HepG2 (cell line): ENCODE measurements around the gene GATA5. TPM values are rescaled to one million over a fixed set of nuclear protein-coding genes. Genes with fewer than 3 reads are reported as not detected.

Experiments used
- ATAC-seq: fragments of 200-7000 bp; cut with Tn5 transposase; 3 replicates; pipeline ENCODE4 v1.9.1; 2020; ENCODE audit warnings: mild to moderate bottlenecking, moderate library complexity
- BruUV-seq: library from RNA; stranded (reverse); fragments of 400-500 nt; replicated peaks from 2 replicates; lab custom pipeline; 2021; lab: Mats Ljungman, UMichigan
- CTCF ChIA-PET: fragments of 300-600 bp; formaldehyde crosslinking; extraction: SDS; loops from one replicate; lab custom pipeline; 2021; ENCODE audit warnings: low total read pairs, inconsistent platforms, low intra/inter-chr PET ratio; lab: Yijun Ruan, JAX
- POLR2A ChIA-PET: fragments of 350-600 bp; sonication (Branson Sonifier 250); formaldehyde crosslinking; loops from one replicate; lab custom pipeline; 2020; ENCODE audit warnings: antibody characterized with exemption, inconsistent platforms; lab: Yijun Ruan, JAX
- DNase-seq: peaks from one replicate; pipeline ENCODE4 v3.0.0-alpha.2; 2015; ENCODE audit warnings: low spot score
- FAIRE-seq: peaks from 3 replicates; lab custom pipeline; 2011; peaks lifted over from hg19 to GRCh38; lab: Jason Lieb, UNC
- H2AFZ ChIP-seq: one replicate; pipeline ENCODE4 v1.6.1; 2011; ENCODE audit warnings: low read length, inconsistent platforms
- H3K27ac ChIP-seq: fragments of 300-600 bp; 3 replicates; pipeline ENCODE4 v1.8.0; 2011; ENCODE audit warnings: mixed run types, mild to moderate bottlenecking, mixed read lengths, low read length, inconsistent platforms; ENCODE audit not compliant: insufficient read depth; ENCODE audit errors: extremely low read length
- H3K27me3 ChIP-seq, 2 experiments: fragments of 200-600 bp in 1 of 2; 2 replicates in 1 of 2; 3 replicates in 1 of 2; pipeline versions ENCODE4 v1.6.0 to v1.8.0; 2011; ENCODE audit warnings: low read length in 2 of 2, mild to moderate bottlenecking in 2 of 2, moderate library complexity in 2 of 2, inconsistent platforms in 1 of 2; ENCODE audit not compliant: insufficient read depth in 2 of 2, control insufficient read depth in 1 of 2
- H3K36me3 ChIP-seq, 2 experiments: fragments of 200-600 bp in 1 of 2; replicated peaks in 1 of 2; 2 replicates in 1 of 2; 3 replicates in 1 of 2; pipeline versions ENCODE4 v1.5.1 to v1.8.0; 2011; ENCODE audit warnings: low read length in 2 of 2, inconsistent platforms in 1 of 2; ENCODE audit not compliant: insufficient read depth in 2 of 2, control insufficient read depth in 1 of 2
- H3K4me1 ChIP-seq: 2 replicates; pipeline ENCODE4 v1.5.1; 2012; ENCODE audit warnings: low read length, inconsistent platforms; ENCODE audit not compliant: insufficient read depth
- H3K4me2 ChIP-seq: 2 replicates; pipeline ENCODE4 v1.6.0; 2011; ENCODE audit warnings: low read depth, low read length, inconsistent platforms
- H3K4me3 ChIP-seq, 3 experiments: fragments of 200-600 bp in 1 of 3; sonication (generic), shearing (Covaris generic) in 1 of 3; replicated peaks in 1 of 3; 2 replicates each; pipeline ENCODE4 v1.5.1; 2011 to 2016; ENCODE audit warnings: low read length in 3 of 3, inconsistent platforms in 2 of 3, low read depth in 2 of 3, mild to moderate bottlenecking in 2 of 3, control low read depth in 1 of 3, mixed read lengths in 1 of 3; ENCODE audit not compliant: insufficient read depth in 1 of 3
- H3K79me2 ChIP-seq: one replicate; pipeline ENCODE4 v1.6.1; 2011; ENCODE audit warnings: low read length, inconsistent platforms; ENCODE audit not compliant: insufficient read depth
- H3K9ac ChIP-seq: 2 replicates; pipeline ENCODE4 v1.6.0; 2011; ENCODE audit warnings: mild to moderate bottlenecking, low read depth, low read length, inconsistent platforms; ENCODE audit not compliant: insufficient read depth
- H3K9me3 ChIP-seq: 2 replicates; pipeline ENCODE4 v1.5.1; 2012; ENCODE audit warnings: mild to moderate bottlenecking, low read length
- H4K20me1 ChIP-seq: 2 replicates; pipeline ENCODE4 v1.6.0; 2011; ENCODE audit warnings: inconsistent platforms, mild to moderate bottlenecking, low read length, moderate library complexity; ENCODE audit not compliant: insufficient read depth
- ATF5 ChIP-seq: sonication (generic); formaldehyde crosslinking; IDR thresholded peaks from 2 replicates; pipeline ENCODE4 v1.4.0; 2020; ENCODE audit warnings: mild to moderate bottlenecking, low read depth, missing genetic modification reagents
- CBX2 ChIP-seq, 2 experiments: fragments of 200-600 bp in 1 of 2; sonication (generic); formaldehyde crosslinking in 1 of 2; IDR thresholded peaks; 2 replicates each; pipeline versions ENCODE4 v1.7.0 to v1.8.1; 2018 to 2022; ENCODE audit warnings: low read depth in 2 of 2, low read length in 1 of 2, mild to moderate bottlenecking in 1 of 2, missing genetic modification reagents in 1 of 2
- KLF12 ChIP-seq: sonication (generic); formaldehyde crosslinking; IDR thresholded peaks from 2 replicates; pipeline ENCODE4 v1.4.0; 2020; ENCODE audit warnings: missing genetic modification reagents, borderline replicate concordance
- NFYB ChIP-seq: sonication (generic); formaldehyde crosslinking; IDR thresholded peaks from 2 replicates; pipeline ENCODE4 v1.4.0; 2020; ENCODE audit warnings: missing genetic modification reagents
- THAP7 ChIP-seq: sonication (generic); formaldehyde crosslinking; IDR thresholded peaks from 2 replicates; pipeline ENCODE4 v1.8.1; 2023; ENCODE audit warnings: mild to moderate bottlenecking, missing genetic modification reagents
- WGBS: methylation state at CpG from one replicate; pipeline ENCODE4 v1.1.6; 2017; ENCODE audit warnings: low lambda C conversion rate; 5-methylcytosine and 5-hydroxymethylcytosine counted together
- in situ Hi-C: cut with HindIII; loops from 2 replicates; pipeline ENCODE4 v1.10.0; 2017; ENCODE audit warnings: low pct_unique_long_range_greater_than_20kb; ENCODE audit not compliant: extremely low pct_ligation_motif_present
- intact Hi-C: fragments of 100-400 bp; cut with micrococcal nuclease; formaldehyde crosslinking; loops from one replicate; pipeline ENCODE4 v1.10.0; 2022; ENCODE audit not compliant: unreplicated experiment
- polyA plus RNA-seq, 8 experiments: library from polyadenylated mRNA; depleted of rRNA in 3 of 8; stranded (reverse) in 7 of 8; unstranded in 1 of 8; fragments of >200 nt; fragmentation: Illumina TruSeq in 4 of 8; extraction: Trizol in 4 of 8; gene quantifications; 2 replicates each; pipeline versions ENCODE4 v1.2.1 to v1.2.3, GENCODE V29; 2011 to 2016; ENCODE audit warnings: low read depth in 4 of 8, missing spikeins in 1 of 8, mixed read lengths in 1 of 8; ENCODE audit not compliant: insufficient read depth in 1 of 8
- total RNA-seq, 5 experiments: library from RNA; depleted of rRNA; stranded (reverse); fragments of >200 nt; fragmentation: Illumina TruSeq; extraction: Trizol; gene quantifications; 2 replicates each; pipeline ENCODE4 v1.2.3, GENCODE V29; 2016; ENCODE audit warnings: low read depth in 1 of 5

GATA5 gene
- total and polyA plus RNA-seq, 2 of the 13 experiments (the other 11 are each of a cell fraction or from before 2014, with no cell fraction given) = 0.12 to 0.20 TPM

- TF ChIP-seq THAP7 (CRISPR knock-in tag) = no peak
- no peak for TF ChIP-seq CBX2 (IDR thresholded peaks at IDR 0.05; ENCODE audit: low read depth, low read length)
- TF ChIP-seq CBX2 (CRISPR knock-in tag; IDR thresholded peaks at IDR 0.05; ENCODE audit: low read depth) = no peak
These were observed 12.7 kb downstream of the GATA5 start (continued) for GRCh38 chr20:62462976-62463592.

GRCh38 chr20:62461834-62462233, 14.0 kb downstream of the GATA5 start:
- no peaks in the 10 kb centered on the region; the same call in 1 of the 2 replicates for H4K20me1 ChIP-seq
- H3K9me3 ChIP-seq = no peaks in the 10 kb centered on the region
- H3K27me3 ChIP-seq = peaks cover 22 to 65% of the 10 kb centered on the region in 2 experiments
- no peak overlapping the region for H3K27ac ChIP-seq
- POLR2A ChIA-PET = no interaction called here
- no peaks in the 10 kb centered on the region for H3K36me3 ChIP-seq
- no peak for ATAC-seq
- in situ Hi-C loops (no loop called here), intact Hi-C loops (no loop called here)
- WGBS = 54% methylated on average over 13 of the region's 13 CpGs
- no TSS peak for BruUV-seq
- H3K79me2 ChIP-seq = no peaks in the 10 kb centered on the region
- CTCF ChIA-PET = no interaction called here
- H3K9ac ChIP-seq = no peak overlapping the region
- no peak overlapping the region for H2AFZ ChIP-seq
- no peak for TF ChIP-seq NFYB
- TF ChIP-seq ATF5 = no peak
- TF ChIP-seq KLF12 (CRISPR knock-in tag) = no peak
- FAIRE-seq = no peak
- H3K4me1 ChIP-seq = no peaks in the 10 kb centered on the region
- no peak for DNase-seq
- H3K4me2 ChIP-seq = no peak overlapping the region
- H3K4me3 ChIP-seq = no peak overlapping the region
